H9 (cell line): Measurements from ENCODE around the gene MAPKAP1. TPM values are rescaled to one million over a fixed set of nuclear protein-coding genes. Genes with fewer than 3 reads are reported as not detected.

Source experiments
- DNase-seq: peaks from one replicate; pipeline ENCODE4 v3.0.0-alpha.2; 2017
- H2AFZ ChIP-seq: one replicate; pipeline ENCODE4 v1.6.1; 2013; ENCODE audit warnings: mild to moderate bottlenecking, low read length, control low read depth, moderate library complexity
- H2AK5ac ChIP-seq: 2 replicates; pipeline ENCODE4 v1.6.1; 2013; ENCODE audit warnings: low read length, control low read depth, mixed read lengths; ENCODE audit not compliant: insufficient read length
- H2BK120ac ChIP-seq: one replicate; pipeline ENCODE4 v1.6.1; 2013; ENCODE audit warnings: low read depth, mild to moderate bottlenecking, low read length, control low read depth, inconsistent platforms; ENCODE audit not compliant: poor library complexity, severe bottlenecking
- H2BK12ac ChIP-seq: 2 replicates; pipeline ENCODE4 v1.6.1; 2013; ENCODE audit warnings: low read length, control low read depth, mixed read lengths, low read depth; ENCODE audit not compliant: insufficient read length
- H2BK15ac ChIP-seq: 2 replicates; pipeline ENCODE4 v1.6.1; 2013; ENCODE audit warnings: low read depth, low read length, control low read depth
- H2BK20ac ChIP-seq: one replicate; pipeline ENCODE4 v1.6.1; 2013; ENCODE audit warnings: low read depth, mild to moderate bottlenecking, low read length, control low read depth, inconsistent platforms; ENCODE audit not compliant: poor library complexity, severe bottlenecking
- H2BK5ac ChIP-seq: 2 replicates; pipeline ENCODE4 v1.6.1; 2013; ENCODE audit warnings: low read length, control low read depth, mixed read lengths; ENCODE audit not compliant: insufficient read length
- H3K14ac ChIP-seq: 2 replicates; pipeline ENCODE4 v1.6.1; 2013; ENCODE audit warnings: low read length, control low read depth; ENCODE audit not compliant: insufficient read depth
- H3K18ac ChIP-seq: 2 replicates; pipeline ENCODE4 v1.6.1; 2013; ENCODE audit warnings: low read depth, mild to moderate bottlenecking, mixed read lengths, low read length, control low read depth; ENCODE audit not compliant: insufficient read length
- H3K23ac ChIP-seq: 2 replicates; pipeline ENCODE4 v1.6.1; 2013; ENCODE audit warnings: low read length, control low read depth, mixed read lengths, low read depth; ENCODE audit not compliant: insufficient read length
- H3K23me2 ChIP-seq: 2 replicates; pipeline ENCODE4 v1.6.1; 2013; ENCODE audit warnings: low read depth, mild to moderate bottlenecking, mixed read lengths, low read length, control low read depth; ENCODE audit not compliant: insufficient read length, poor library complexity, severe bottlenecking
- H3K27ac ChIP-seq: 2 replicates; pipeline ENCODE4 v1.5.1; 2013; ENCODE audit warnings: low read length, control low read depth, mixed read lengths, low read depth; ENCODE audit not compliant: insufficient read length
- H3K27me3 ChIP-seq: 2 replicates; pipeline ENCODE4 v1.6.1; 2013; ENCODE audit warnings: low read length, control low read depth, inconsistent platforms; ENCODE audit not compliant: insufficient read depth
- H3K4ac ChIP-seq: 2 replicates; pipeline ENCODE4 v1.6.1; 2013; ENCODE audit warnings: low read depth, mild to moderate bottlenecking, control low read depth, inconsistent platforms, low read length, moderate library complexity
- H3K4me1 ChIP-seq: 2 replicates; pipeline ENCODE4 v1.6.1; 2013; ENCODE audit warnings: low read length, control low read depth, inconsistent platforms; ENCODE audit not compliant: insufficient read depth
- H3K4me2 ChIP-seq: 2 replicates; pipeline ENCODE4 v1.6.1; 2013; ENCODE audit warnings: low read length, control low read depth, mixed read lengths; ENCODE audit not compliant: insufficient read length, insufficient read depth
- H3K56ac ChIP-seq: 2 replicates; pipeline ENCODE4 v1.6.1; 2013; ENCODE audit warnings: low read depth, mild to moderate bottlenecking, mixed read lengths, low read length, control low read depth; ENCODE audit not compliant: insufficient read length
- H3K79me1 ChIP-seq: 2 replicates; pipeline ENCODE4 v1.6.1; 2013; ENCODE audit warnings: low read depth, mild to moderate bottlenecking, moderate library complexity, low read length, control low read depth, inconsistent platforms; ENCODE audit not compliant: insufficient read depth, poor library complexity, severe bottlenecking
- H3K79me2 ChIP-seq: 2 replicates; pipeline ENCODE4 v1.6.1; 2013; ENCODE audit warnings: low read length, control low read depth, inconsistent platforms; ENCODE audit not compliant: insufficient read depth
- H3K9ac ChIP-seq: 2 replicates; pipeline ENCODE4 v1.6.1; 2013; ENCODE audit warnings: low read length, control low read depth, mixed read lengths; ENCODE audit not compliant: insufficient read length; ENCODE audit errors: extremely low read depth
- H3K9me3 ChIP-seq: one replicate; pipeline ENCODE4 v1.6.1; 2013; ENCODE audit warnings: low read depth, low read length, inconsistent platforms; ENCODE audit not compliant: control insufficient read depth
- H3T11ph ChIP-seq: one replicate; pipeline ENCODE4 v1.6.1; 2013; ENCODE audit warnings: mild to moderate bottlenecking, low read length, control low read depth, inconsistent platforms
- H4K20me1 ChIP-seq: one replicate; pipeline ENCODE4 v1.6.1; 2013; ENCODE audit not compliant: control insufficient read depth, insufficient read length, insufficient read depth
- H4K5ac ChIP-seq: 2 replicates; pipeline ENCODE4 v1.6.1; 2013; ENCODE audit warnings: low read depth, mild to moderate bottlenecking, mixed read lengths, low read length, control low read depth; ENCODE audit not compliant: insufficient read length
- H4K8ac ChIP-seq: replicated peaks from 2 replicates; pipeline ENCODE4 v1.6.1; 2013; ENCODE audit warnings: low read length, control low read depth, mixed read lengths, low read depth; ENCODE audit not compliant: insufficient read length
- H4K91ac ChIP-seq: 2 replicates; pipeline ENCODE4 v1.6.1; 2013; ENCODE audit warnings: low read depth, mild to moderate bottlenecking, moderate library complexity, mixed read lengths, low read length, control low read depth; ENCODE audit not compliant: insufficient read length
- H3K27ac Mint-ChIP-seq, 3 experiments: 2 replicates in 2 of 3; 3 replicates in 1 of 3; pipeline ENCODE4 v1.8.0; 2020 to 2021; ENCODE audit warnings: mixed read lengths in 3 of 3, mild to moderate bottlenecking in 1 of 3, moderate library complexity in 1 of 3
- H3K27me3 Mint-ChIP-seq: 2 replicates; pipeline ENCODE4 v1.8.0; 2021; ENCODE audit warnings: low read depth, mild to moderate bottlenecking, moderate library complexity, mixed read lengths
- H3K36me3 Mint-ChIP-seq, 3 experiments: 2 replicates in 2 of 3; 3 replicates in 1 of 3; pipeline ENCODE4 v1.8.0; 2020 to 2021; ENCODE audit warnings: low read depth in 3 of 3, mixed read lengths in 3 of 3; ENCODE audit not compliant: insufficient read depth in 1 of 3
- H3K4me1 Mint-ChIP-seq, 2 experiments: 2 replicates each; pipeline ENCODE4 v1.8.0; 2020; ENCODE audit warnings: mixed read lengths in 2 of 2
- H3K4me3 Mint-ChIP-seq, 2 experiments: 2 replicates in 1 of 2; 3 replicates in 1 of 2; pipeline ENCODE4 v1.8.0; 2020 to 2021; ENCODE audit warnings: mild to moderate bottlenecking in 2 of 2, mixed read lengths in 2 of 2, moderate library complexity in 1 of 2
- H3K9me3 Mint-ChIP-seq, 2 experiments: 2 replicates in 1 of 2; 3 replicates in 1 of 2; pipeline ENCODE4 v1.8.0; 2020; ENCODE audit warnings: mild to moderate bottlenecking in 2 of 2, mixed read lengths in 2 of 2, moderate library complexity in 1 of 2
- WGBS: extraction: QIAGEN DNeasy Blood & Tissue Kit; methylation state at CpG from one replicate; pipeline ENCODE4 v1.1.7; 2013; ENCODE audit warnings: missing lambda C conversion rate, low lambda C conversion rate, mixed read lengths; ENCODE audit not compliant: insufficient read length; ENCODE audit errors: extremely low coverage; 5-methylcytosine and 5-hydroxymethylcytosine counted together
- total RNA-seq: library from RNA; stranded (reverse); gene quantifications from 2 replicates; pipeline ENCODE4 v1.2.1, GENCODE V29; 2021
- TF ChIP-seq, protein P1 (sequence below): fragments of 200-600 bp; sonication (generic); conservative IDR thresholded peaks from 3 replicates; pipeline ENCODE4 v1.8.0; 2021; ENCODE audit warnings: antibody characterized with exemption, mild to moderate bottlenecking

The MAPKAP1 gene
- total RNA-seq, 1 experiment from 2014 or later: 97.0 TPM

DNA sequence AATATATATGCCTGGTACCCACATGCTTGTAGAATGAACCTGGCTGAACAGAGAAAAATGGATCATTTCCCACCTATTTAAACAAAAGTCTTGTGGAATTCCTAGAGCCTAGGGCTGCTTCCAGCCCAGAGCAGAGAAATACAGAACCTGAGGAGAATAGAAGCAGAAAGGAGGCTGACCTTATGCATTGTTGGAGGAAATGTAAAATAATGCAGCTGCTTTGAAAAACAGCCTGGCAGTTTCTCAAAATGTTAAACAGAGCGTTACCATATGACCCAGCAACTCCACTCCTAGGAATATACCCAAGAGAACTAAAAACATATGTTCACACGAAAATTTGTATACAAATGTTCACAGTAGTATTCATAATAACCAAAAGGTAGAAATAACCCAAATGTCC, 15.1 kb downstream of the MAPKAP1 start:
- Histone ChIP-seq H2BK12ac (no peak overlapping the region), H4K91ac (no peak overlapping the region), H2AFZ (no peak overlapping the region), H3T11ph (no peak overlapping the region), H3K23me2 (no peaks in the 10 kb centered on the region), H3K4ac (no peak overlapping the region), H4K20me1 (no peaks in the 10 kb centered on the region), H4K8ac (no peak overlapping the region), H4K5ac (no peak overlapping the region), H2BK5ac (no peak overlapping the region), H2BK120ac (no peak overlapping the region), H3K79me2 (peaks cover 8% of the 10 kb centered on the region; the same call in 1 of the 2 replicates), H3K4me2 (peak overlapping the region; percentile 41), H3K9me3 (no peaks in the 10 kb centered on the region), H3K56ac (no peak overlapping the region), H3K27ac (peak overlapping the region; percentile 13), H2BK20ac (no peak overlapping the region), H3K27me3 (no peaks in the 10 kb centered on the region), H3K23ac (no peak overlapping the region), H3K4me1 (peaks cover 6% of the 10 kb centered on the region; the same call in 1 of the 2 replicates), H2BK15ac (no peak overlapping the region), H3K18ac (no peak overlapping the region), H3K9ac (no peak overlapping the region), H2AK5ac (no peak overlapping the region), H3K79me1 (peaks cover 11% of the 10 kb centered on the region), H3K14ac (no peak overlapping the region)
- Mint-ChIP-seq H3K9me3 (no peaks in the 10 kb centered on the region), H3K4me3 (no peak overlapping the region), H3K4me1 (peaks cover 38 to 45% of the 10 kb centered on the region in 2 experiments), H3K27me3 (no peaks in the 10 kb centered on the region), H3K36me3 (peaks cover 0 to 6% (median 6%) of the 10 kb centered on the region in 3 experiments; a peak in 4 of 7 replicates), H3K27ac (peak overlapping the region in 2 of 3 experiments; percentile 13 to 44; a peak in 3 of 7 replicates)
- TF ChIP-seq, protein P1, sequence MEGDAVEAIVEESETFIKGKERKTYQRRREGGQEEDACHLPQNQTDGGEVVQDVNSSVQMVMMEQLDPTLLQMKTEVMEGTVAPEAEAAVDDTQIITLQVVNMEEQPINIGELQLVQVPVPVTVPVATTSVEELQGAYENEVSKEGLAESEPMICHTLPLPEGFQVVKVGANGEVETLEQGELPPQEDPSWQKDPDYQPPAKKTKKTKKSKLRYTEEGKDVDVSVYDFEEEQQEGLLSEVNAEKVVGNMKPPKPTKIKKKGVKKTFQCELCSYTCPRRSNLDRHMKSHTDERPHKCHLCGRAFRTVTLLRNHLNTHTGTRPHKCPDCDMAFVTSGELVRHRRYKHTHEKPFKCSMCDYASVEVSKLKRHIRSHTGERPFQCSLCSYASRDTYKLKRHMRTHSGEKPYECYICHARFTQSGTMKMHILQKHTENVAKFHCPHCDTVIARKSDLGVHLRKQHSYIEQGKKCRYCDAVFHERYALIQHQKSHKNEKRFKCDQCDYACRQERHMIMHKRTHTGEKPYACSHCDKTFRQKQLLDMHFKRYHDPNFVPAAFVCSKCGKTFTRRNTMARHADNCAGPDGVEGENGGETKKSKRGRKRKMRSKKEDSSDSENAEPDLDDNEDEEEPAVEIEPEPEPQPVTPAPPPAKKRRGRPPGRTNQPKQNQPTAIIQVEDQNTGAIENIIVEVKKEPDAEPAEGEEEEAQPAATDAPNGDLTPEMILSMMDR: no peak
- DNase-seq: no peak
- no CpG with 5 or more reads among the region's 2 CpGs for WGBS
